Testis (tissue), 2 donors: Measurements from ENCODE around the gene TSC22D4.

Source experiments
- CTCF ChIP-seq, 3 experiments: fragments of 450-650 bp in 2 of 3; fragments of 200-600 bp in 1 of 3; sonication (generic) in 1 of 3; IDR thresholded peaks; one replicate each; pipeline ENCODE4 v1.5.1; 2016 to 2019; ENCODE audit warnings: antibody characterized with exemption in 3 of 3, mild to moderate bottlenecking in 2 of 3, moderate library complexity in 1 of 3
- POLR2A ChIP-seq: fragments of 450-650 bp; IDR thresholded peaks from one replicate; pipeline ENCODE4 v1.6.1; 2017; ENCODE audit warnings: antibody characterized with exemption, mild to moderate bottlenecking, moderate library complexity

GRCh38 chr7:100515072-100515532 lies 36.1 kb upstream of the TSC22D4 start:
- TF ChIP-seq CTCF (IDR thresholded peaks at IDR 0.05) (no peak), POLR2A (no peak)
